Gastrocnemius medialis (tissue), 4 donors: Measurements from ENCODE around the gene SLX4IP. TPM values are rescaled to one million over a fixed set of nuclear protein-coding genes. Genes with fewer than 3 reads are reported as not detected.
A peak's percentile ranks its signal among the peaks of the same experiment; 100 is the strongest.

Source experiments
- ATAC-seq, 2 donors: fragments of 150-250 bp; one replicate each; pipeline ENCODE4 v1.9.1; 2016
- DNase-seq, 2 donors: peaks; one replicate each; pipeline ENCODE4 v3.0.0-alpha.2; 2019
- H3K27ac ChIP-seq, 4 donors: fragments of 200-600 bp; sonication (generic); 1 replicate in 1 of 4; 2 replicates in 3 of 4; pipeline ENCODE4 v1.5.1; 2016 to 2018; ENCODE audit warnings: mild to moderate bottlenecking in 2 of 4, moderate library complexity in 1 of 4
- H3K27me3 ChIP-seq, 3 donors: fragments of 200-600 bp; sonication (generic) in 2 of 3; 1 replicate in 1 of 3; 2 replicates in 2 of 3; pipeline versions ENCODE4 v1.5.1 to v1.6.0; 2016 to 2019; ENCODE audit warnings: mild to moderate bottlenecking in 1 of 3, moderate library complexity in 1 of 3
- H3K36me3 ChIP-seq, 2 donors: fragments of 200-600 bp; sonication (generic) in 1 of 2; one replicate each; pipeline ENCODE4 v1.5.1; 2017 to 2018
- H3K4me1 ChIP-seq, 2 donors: fragments of 200-600 bp; sonication (generic) in 1 of 2; one replicate each; pipeline ENCODE4 v1.5.1; 2016 to 2017; ENCODE audit warnings: mild to moderate bottlenecking in 2 of 2
- H3K4me3 ChIP-seq, 4 donors: fragments of 200-600 bp; sonication (generic) in 3 of 4; 1 replicate in 1 of 4; 2 replicates in 3 of 4; pipeline ENCODE4 v1.5.1; 2016 to 2019; ENCODE audit warnings: mild to moderate bottlenecking in 2 of 4
- H3K9me3 ChIP-seq, 3 donors: fragments of 200-600 bp; sonication (generic) in 2 of 3; 1 replicate in 1 of 3; 2 replicates in 2 of 3; pipeline ENCODE4 v1.5.1; 2016 to 2019
- POLR2A ChIP-seq, 2 donors: fragments of 450-650 bp; IDR thresholded peaks; one replicate each; pipeline ENCODE4 v1.6.1; 2017; ENCODE audit warnings: antibody characterized with exemption in 2 of 2, mild to moderate bottlenecking in 2 of 2, moderate library complexity in 2 of 2
- in situ Hi-C, 4 donors: fragments of 200-750 bp; cut with MboI; loops; one replicate each; pipeline versions ENCODE4 v1.15.0 to v1.8.0; 2017; ENCODE audit warnings: low sequenced_read_pairs in 4 of 4
- intact Hi-C: fragments of 100-400 bp; cut with DNase I; formaldehyde crosslinking; loops from one replicate; pipeline ENCODE4 v1.15.1; 2023; ENCODE audit warnings: low total_unique reads
- total RNA-seq, 4 donors: library from RNA; depleted of rRNA; stranded (reverse); fragments of >200 nt; gene quantifications; one replicate each; pipeline versions ENCODE4 v1.1.0 to v1.2.3, GENCODE V29; 2016
- TF ChIP-seq, protein P1 (sequence below), 5 experiments: fragments of 450-650 bp in 3 of 5; fragments of 200-600 bp in 2 of 5; sonication (generic) in 2 of 5; IDR thresholded peaks in 4 of 5; conservative IDR thresholded peaks in 1 of 5; 1 replicate in 4 of 5; 2 replicates in 1 of 5; pipeline ENCODE4 v1.5.1; 2016 to 2019; ENCODE audit warnings: antibody characterized with exemption in 5 of 5, mild to moderate bottlenecking in 3 of 5, moderate library complexity in 3 of 5

SLX4IP gene
- total RNA-seq, 4 donors from 2014 or later, result 0.22 to 1.3 (median 0.71) TPM

DNA sequence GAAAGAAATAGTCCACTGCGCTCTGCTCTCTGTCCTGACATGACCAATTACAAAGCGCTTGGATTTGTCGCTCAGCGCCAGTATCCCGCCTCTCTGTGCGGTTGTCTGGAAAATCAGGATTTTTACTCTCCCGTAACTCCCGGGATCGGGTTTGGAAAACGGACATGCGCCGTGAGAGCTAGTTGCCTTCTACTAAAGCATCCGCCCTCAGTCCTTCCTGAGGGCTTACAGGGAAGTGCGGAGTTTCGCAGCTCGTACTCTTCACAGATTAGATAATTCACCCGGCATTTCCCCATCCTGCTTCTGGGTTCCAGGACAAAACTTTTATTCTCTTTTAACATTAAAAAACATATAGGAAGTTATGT, 656 bp upstream of the SLX4IP start:
- Histone ChIP-seq H3K4me3 (peak overlapping the region; percentile 70 to 87 (median 80)), H3K27ac (peak overlapping the region; percentile 93 to 95 (median 93)), H3K9me3 (no peaks in the 10 kb centered on the region), H3K36me3 (no peaks in the 10 kb centered on the region), H3K27me3 (no peaks in the 10 kb centered on the region), H3K4me1 (peaks cover 34 to 39% of the 10 kb centered on the region in 2 donors)
- peak; percentile 94 to 95 for DNase-seq
- intact Hi-C loops, result loop anchor here (1.0 to 2.0 kb wide), 3 partner anchors 76 to 544 kb away; no protein-coding TSS in a partner anchor
- in situ Hi-C loops, result loop anchor here in 1 of 4 donors (25.0 kb wide), 1 partner anchor 1453 kb away; no protein-coding TSS in a partner anchor
- TF ChIP-seq, protein P1, sequence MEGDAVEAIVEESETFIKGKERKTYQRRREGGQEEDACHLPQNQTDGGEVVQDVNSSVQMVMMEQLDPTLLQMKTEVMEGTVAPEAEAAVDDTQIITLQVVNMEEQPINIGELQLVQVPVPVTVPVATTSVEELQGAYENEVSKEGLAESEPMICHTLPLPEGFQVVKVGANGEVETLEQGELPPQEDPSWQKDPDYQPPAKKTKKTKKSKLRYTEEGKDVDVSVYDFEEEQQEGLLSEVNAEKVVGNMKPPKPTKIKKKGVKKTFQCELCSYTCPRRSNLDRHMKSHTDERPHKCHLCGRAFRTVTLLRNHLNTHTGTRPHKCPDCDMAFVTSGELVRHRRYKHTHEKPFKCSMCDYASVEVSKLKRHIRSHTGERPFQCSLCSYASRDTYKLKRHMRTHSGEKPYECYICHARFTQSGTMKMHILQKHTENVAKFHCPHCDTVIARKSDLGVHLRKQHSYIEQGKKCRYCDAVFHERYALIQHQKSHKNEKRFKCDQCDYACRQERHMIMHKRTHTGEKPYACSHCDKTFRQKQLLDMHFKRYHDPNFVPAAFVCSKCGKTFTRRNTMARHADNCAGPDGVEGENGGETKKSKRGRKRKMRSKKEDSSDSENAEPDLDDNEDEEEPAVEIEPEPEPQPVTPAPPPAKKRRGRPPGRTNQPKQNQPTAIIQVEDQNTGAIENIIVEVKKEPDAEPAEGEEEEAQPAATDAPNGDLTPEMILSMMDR (IDR thresholded peaks at IDR 0.05 in 4 of 5, conservative IDR thresholded peaks at IDR 0.05 in 1 of 5), result no peak
- TF ChIP-seq POLR2A (IDR thresholded peaks at IDR 0.05), result peak; percentile 91 to 92
- peak; percentile 87 to 94 for ATAC-seq

DNA sequence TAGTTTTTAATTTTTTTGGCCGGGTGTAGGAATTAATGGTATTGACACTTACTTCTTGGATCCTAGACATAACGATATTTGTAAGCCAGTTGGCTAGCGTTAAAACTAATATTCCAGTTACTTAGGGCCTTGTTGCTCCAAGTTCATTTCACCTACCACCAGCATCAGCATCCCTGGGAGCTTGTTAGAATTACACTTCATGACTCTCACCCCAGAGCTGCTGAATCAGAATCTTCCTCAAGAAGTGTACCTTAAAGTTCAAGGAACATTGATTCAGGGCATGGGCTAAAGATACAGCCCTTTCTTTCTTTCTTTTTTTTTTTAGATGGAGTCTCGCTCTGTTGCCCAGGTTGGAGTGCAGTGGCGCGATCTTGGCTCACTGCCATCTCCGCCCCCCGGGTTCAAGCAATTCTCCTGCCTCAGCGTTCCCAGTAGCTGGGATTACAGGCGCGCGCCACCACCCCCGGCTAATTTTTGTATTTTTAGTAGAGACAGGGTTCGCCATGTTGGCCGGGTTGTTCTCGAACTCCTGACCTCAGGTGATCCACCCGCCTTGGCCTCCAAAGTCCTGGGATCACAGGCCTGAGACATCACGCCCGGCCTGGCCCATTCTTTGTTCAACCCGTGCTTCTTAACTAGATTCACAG, 1.1 kb downstream of the SLX4IP start:
- H3K4me3 ChIP-seq, result peak overlapping the region in 1 of 4 donors; percentile 87
- TF ChIP-seq, protein P1 (IDR thresholded peaks at IDR 0.05 in 4 of 5, conservative IDR thresholded peaks at IDR 0.05 in 1 of 5), result no peak
- no peak for TF ChIP-seq POLR2A (IDR thresholded peaks at IDR 0.05)
- DNase-seq (no peak), ATAC-seq (no peak)
- intact Hi-C loops, result no loop called here
- H3K36me3 ChIP-seq, result no peaks in the 10 kb centered on the region
- no peak overlapping the region for H3K27ac ChIP-seq
- no peaks in the 10 kb centered on the region for H3K9me3 ChIP-seq
- peaks cover 24 to 26% of the 10 kb centered on the region in 2 donors for H3K4me1 ChIP-seq
- H3K27me3 ChIP-seq, result no peaks in the 10 kb centered on the region
- in situ Hi-C loops, result loop anchor here in 1 of 4 donors (25.0 kb wide), 1 partner anchor 1451 kb away; no protein-coding TSS in a partner anchor

DNA sequence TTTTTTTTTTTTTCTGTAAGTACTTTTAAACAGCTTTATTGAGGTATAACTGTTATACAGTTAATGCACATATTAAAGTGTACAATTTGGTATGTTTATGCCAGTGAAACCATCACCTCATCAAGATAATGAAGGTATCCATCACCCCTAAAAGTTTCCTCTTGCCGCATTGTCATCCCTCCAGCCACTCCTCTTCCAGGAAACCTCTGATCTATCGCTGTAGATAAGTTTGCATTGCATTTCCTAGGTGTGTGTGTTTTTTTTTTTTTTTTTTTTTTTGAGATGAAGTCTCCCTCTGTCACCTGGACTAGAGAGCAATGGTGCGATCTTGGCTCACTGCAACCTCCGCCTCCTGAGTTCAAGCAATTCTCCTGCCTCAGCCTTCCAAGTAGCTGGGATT, 3.1 kb downstream of the SLX4IP start:
- Histone ChIP-seq H3K4me3 (no peak overlapping the region), H3K9me3 (no peaks in the 10 kb centered on the region), H3K27ac (no peak overlapping the region), H3K27me3 (no peaks in the 10 kb centered on the region), H3K4me1 (peaks cover 6 to 7% of the 10 kb centered on the region in 2 donors), H3K36me3 (no peaks in the 10 kb centered on the region)
- TF ChIP-seq, protein P1 (IDR thresholded peaks at IDR 0.05 in 4 of 5, conservative IDR thresholded peaks at IDR 0.05 in 1 of 5), result no peak
- no peak for TF ChIP-seq POLR2A (IDR thresholded peaks at IDR 0.05)
- in situ Hi-C loops (loop anchor here in 1 of 4 donors (25.0 kb wide), 1 partner anchor 1449 kb away; no protein-coding TSS in a partner anchor), intact Hi-C loops (no loop called here)
- ATAC-seq, result no peak
- DNase-seq, result no peak

DNA sequence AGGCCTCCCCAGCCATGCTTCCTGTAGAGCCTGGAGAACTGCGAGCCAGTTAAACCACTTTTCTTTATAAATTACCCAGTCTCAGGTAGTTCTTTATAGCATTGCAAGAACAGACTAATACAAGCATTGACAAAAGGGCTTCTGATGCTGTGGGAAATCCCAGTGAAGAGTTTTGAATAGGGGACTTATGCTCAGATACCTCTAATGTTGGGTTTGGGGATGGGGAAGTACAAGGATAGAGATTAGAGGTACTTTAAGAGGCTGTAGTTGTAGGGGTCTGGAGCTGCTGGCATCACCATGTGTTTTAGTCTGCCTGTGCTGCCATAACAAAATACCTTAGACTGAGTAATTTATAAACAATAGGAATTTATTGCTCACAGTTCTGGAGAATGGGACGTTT, 8.8 kb downstream of the SLX4IP start:
- DNase-seq (no peak), ATAC-seq (no peak)
- Histone ChIP-seq H3K36me3 (no peaks in the 10 kb centered on the region), H3K4me3 (no peak overlapping the region), H3K9me3 (no peaks in the 10 kb centered on the region), H3K27me3 (no peaks in the 10 kb centered on the region), H3K27ac (no peak overlapping the region), H3K4me1 (no peaks in the 10 kb centered on the region)
- intact Hi-C loops (no loop called here), in situ Hi-C loops (loop anchor here in 1 of 4 donors (25.0 kb wide), 1 partner anchor 1443 kb away; no protein-coding TSS in a partner anchor)
- TF ChIP-seq POLR2A (IDR thresholded peaks at IDR 0.05), result no peak
- TF ChIP-seq, protein P1 (IDR thresholded peaks at IDR 0.05 in 4 of 5, conservative IDR thresholded peaks at IDR 0.05 in 1 of 5), result no peak
